GM12872 (cell line): Measurements from ENCODE around the gene KRTAP3-1.
"Not testable (repeated sequence)": the region's sequence is repeated elsewhere in the genome, so short reads cannot be mapped to it uniquely, and the experiment has no call there.

ENCODE experiments used
- TF ChIP-seq, protein P1 (sequence below): IDR thresholded peaks from 3 replicates; pipeline ENCODE4 v1.5.1; 2011; ENCODE audit warnings: low read depth, mild to moderate bottlenecking, low read length, moderate library complexity; ENCODE audit not compliant: insufficient read depth

KRTAP3-1 gene

DNA sequence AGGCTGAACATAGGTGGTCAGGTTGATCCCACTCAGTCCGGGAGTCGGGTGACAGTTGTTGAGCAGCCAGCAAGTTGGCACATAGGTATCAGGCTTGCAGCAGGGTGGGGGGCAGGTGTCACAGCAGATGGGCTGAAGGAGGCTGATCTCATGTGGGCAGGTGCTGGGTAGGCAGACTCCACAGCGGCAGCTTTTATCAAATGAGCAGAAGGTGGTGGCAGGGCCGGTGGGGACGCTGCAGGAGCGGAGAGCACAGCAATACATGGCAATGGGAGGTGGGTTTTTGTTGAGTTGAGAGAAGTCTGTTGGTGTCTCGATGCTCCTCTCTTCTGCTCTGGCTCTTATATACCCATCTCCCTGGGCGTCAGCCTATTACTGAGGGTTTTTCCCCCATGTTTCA is at the start of gene KRTAP3-1:
Gene KRTAP3-1 (minus strand): TSS at position 318 of the 400 bp plus-strand sequence. CDS start 54 bp downstream, at position 264.
- TF ChIP-seq, protein P1, sequence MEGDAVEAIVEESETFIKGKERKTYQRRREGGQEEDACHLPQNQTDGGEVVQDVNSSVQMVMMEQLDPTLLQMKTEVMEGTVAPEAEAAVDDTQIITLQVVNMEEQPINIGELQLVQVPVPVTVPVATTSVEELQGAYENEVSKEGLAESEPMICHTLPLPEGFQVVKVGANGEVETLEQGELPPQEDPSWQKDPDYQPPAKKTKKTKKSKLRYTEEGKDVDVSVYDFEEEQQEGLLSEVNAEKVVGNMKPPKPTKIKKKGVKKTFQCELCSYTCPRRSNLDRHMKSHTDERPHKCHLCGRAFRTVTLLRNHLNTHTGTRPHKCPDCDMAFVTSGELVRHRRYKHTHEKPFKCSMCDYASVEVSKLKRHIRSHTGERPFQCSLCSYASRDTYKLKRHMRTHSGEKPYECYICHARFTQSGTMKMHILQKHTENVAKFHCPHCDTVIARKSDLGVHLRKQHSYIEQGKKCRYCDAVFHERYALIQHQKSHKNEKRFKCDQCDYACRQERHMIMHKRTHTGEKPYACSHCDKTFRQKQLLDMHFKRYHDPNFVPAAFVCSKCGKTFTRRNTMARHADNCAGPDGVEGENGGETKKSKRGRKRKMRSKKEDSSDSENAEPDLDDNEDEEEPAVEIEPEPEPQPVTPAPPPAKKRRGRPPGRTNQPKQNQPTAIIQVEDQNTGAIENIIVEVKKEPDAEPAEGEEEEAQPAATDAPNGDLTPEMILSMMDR = no peak

DNA sequence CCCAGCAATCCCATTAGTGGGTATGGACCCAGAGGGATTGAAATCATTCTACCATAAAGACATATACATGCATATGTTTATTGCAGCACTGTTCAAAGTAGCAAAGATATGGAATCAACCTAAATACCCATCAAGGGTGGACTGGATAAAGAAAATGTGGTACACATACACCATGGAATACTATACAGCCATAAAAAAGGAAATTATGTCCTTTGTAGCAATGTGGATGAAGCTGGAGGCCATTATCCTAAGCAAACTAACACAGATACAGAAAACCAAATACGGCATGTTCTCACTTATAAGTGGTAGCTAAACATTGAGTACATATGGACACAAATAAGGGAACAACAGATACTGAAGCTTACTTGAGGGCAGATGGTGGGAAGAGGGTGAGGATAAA is 48.6 kb upstream of the KRTAP3-1 start:
- TF ChIP-seq, protein P1 = no peak

DNA sequence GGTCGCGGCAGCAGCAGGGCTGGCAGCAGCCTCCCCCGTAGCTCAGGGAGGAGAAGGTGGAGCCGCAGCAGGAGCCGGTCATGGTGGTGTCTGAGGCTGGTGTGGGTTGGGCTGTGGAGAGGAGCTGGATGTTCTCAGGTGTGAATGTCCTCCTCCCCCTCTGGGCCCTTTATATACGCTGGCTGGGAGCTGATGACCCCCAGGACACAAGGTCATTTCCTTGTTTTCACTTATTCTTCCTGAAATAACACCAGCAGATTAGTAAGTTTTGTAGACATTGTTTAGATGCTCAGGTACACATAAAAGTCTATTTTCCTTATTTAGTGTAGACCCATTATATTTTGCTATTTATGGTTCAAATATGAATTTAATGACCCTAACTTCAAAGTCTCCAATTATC is 46.2 kb upstream of the KRTAP3-1 start, which contains the start of gene KRTAP2-2:
Gene KRTAP2-2 (minus strand): TSS at position 101 of the 400 bp plus-strand sequence. CDS start 19 bp downstream, at position 82.
- TF ChIP-seq, protein P1 = not testable (repeated sequence)

DNA sequence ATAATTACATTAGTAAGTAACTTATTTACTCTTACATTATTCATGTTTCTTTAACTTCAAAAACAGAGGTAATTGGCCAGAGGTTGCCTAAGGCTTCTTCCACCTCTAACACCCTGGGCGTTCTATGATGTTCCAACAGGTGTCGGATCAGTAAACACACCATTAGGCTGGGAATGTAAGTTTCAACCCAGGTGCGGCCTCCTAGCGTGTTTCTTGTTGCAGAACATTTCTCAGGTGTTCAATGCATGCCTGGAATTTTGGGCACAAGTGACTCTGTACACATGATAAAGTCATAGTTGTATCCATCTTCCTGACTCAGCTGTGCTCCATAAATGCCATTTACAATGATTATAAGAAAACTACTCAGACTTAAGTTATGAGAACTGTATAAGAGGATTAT is 45.1 kb upstream of the KRTAP3-1 start:
- TF ChIP-seq, protein P1 = no peak

DNA sequence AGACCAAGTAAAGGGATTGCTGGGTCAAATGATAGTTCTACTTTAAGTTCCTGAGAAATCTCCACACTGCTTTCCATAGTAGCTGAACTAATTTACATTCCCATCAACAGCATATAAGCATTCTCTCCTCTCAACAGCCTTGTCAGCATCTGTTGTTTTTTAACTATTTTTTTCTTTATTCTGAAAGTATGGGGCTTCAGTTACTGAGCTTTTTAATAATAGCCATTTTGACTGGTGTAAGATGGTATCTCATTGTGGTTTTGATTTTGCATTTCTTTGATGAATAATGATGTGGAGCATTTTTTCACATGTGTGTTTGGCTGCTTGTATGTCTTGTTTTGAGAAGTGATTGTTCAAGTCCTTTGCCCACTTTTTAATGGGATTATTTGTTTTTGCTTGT is 43.6 kb upstream of the KRTAP3-1 start:
- TF ChIP-seq, protein P1 = no peak

DNA sequence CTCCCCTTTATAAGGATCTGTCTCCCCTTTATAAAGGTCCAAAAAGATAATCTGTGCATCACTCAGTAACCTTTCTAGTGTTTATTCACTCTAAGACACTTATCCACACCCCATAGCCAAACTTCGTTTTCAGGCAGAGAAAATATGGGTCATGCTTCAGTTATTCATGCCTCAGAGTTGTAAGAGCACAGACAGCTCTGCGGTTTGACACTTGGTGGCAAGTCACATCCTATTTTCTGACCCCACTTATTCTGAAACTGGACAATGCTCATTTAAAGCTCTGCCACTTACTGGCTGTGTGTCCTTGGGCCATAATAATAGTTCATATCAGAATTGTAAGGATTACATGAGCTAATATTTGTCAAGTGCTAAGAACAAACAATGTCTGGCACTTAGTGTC is 40.2 kb upstream of the KRTAP3-1 start:
- TF ChIP-seq, protein P1 = no peak

DNA sequence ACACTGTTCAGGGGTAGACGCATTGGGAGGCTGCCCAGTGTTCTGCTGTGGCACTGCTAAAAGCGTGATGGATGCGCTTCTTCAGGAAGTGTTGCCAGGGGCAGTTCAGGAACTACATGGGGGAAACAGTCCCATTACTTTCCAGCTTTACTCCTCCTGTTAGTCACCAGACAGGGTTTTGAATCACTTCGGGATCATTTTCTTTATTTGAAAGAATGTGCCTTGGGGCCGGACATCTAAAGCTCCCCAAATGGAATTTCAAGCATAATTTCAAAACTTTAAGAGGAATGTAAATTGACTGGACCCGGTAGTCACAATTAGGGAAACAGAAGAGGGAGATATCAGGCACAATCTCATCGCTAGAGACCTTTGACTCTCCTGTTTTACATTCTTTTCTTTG is 39.5 kb upstream of the KRTAP3-1 start:
- TF ChIP-seq, protein P1 = no peak
